Erythroblast (primary cell): ENCODE results near the gene ACBD3.

Source experiments
- DNase-seq, 2 experiments: peaks; one replicate each; lab custom pipeline; 2025; lab: John Stamatoyannopoulos, UW
- GATA1 ChIP-seq: IDR thresholded peaks from 2 replicates; pipeline ENCODE4 v1.6.1; 2011; ENCODE audit warnings: low read depth, mild to moderate bottlenecking, control low read depth, low read length, moderate library complexity
- POLR2A ChIP-seq: IDR thresholded peaks from 2 replicates; pipeline ENCODE4 v1.6.1; 2011; ENCODE audit warnings: mild to moderate bottlenecking, low read length

The ACBD3 gene

GRCh38 chr1:226186124-226187018 lies at the start of gene ACBD3:
Gene ACBD3, minus strand, starts transcription at chr1:226186741. Its CDS starts 66 bp downstream, at chr1:226186675.
- TF ChIP-seq POLR2A (peak; percentile 86), GATA1 (no peak)
- DNase-seq = peak; percentile 88

- no peak for TF ChIP-seq GATA1
- TF ChIP-seq POLR2A = no peak
- no peak for DNase-seq
Observed at GRCh38 chr1:226233806-226234205, 47.3 kb upstream of the ACBD3 start.

- TF ChIP-seq POLR2A (no peak), GATA1 (no peak)
- DNase-seq = no peak
Observed at GRCh38 chr1:226233293-226233692, 46.8 kb upstream of the ACBD3 start.

- no peak for DNase-seq
- no peak for TF ChIP-seq GATA1
- no peak for TF ChIP-seq POLR2A
Observed at GRCh38 chr1:226226601-226227000, 40.1 kb upstream of the ACBD3 start.

GRCh38 chr1:226223786-226224244 lies 37.3 kb upstream of the ACBD3 start:
- peak; percentile 27 to 28 for DNase-seq
- TF ChIP-seq GATA1 (no peak), POLR2A (no peak)

GRCh38 chr1:226223157-226223785 lies 36.7 kb upstream of the ACBD3 start, which contains the start of gene MIXL1:
Gene MIXL1, plus strand, starts transcription at chr1:226223664. Its CDS starts 18 bp downstream, at chr1:226223682.
- DNase-seq = no peak

GRCh38 chr1:226222686-226223085 lies 36.1 kb upstream of the ACBD3 start:
- DNase-seq = no peak
- TF ChIP-seq GATA1 = no peak
- no peak for TF ChIP-seq POLR2A

More at GRCh38 chr1:226223157-226223785, 36.7 kb upstream of the ACBD3 start, which contains the start of gene MIXL1:
- TF ChIP-seq POLR2A (no peak), GATA1 (no peak)

GRCh38 chr1:226220473-226221189 lies 34.1 kb upstream of the ACBD3 start:
- no peak for DNase-seq
- TF ChIP-seq GATA1 (no peak), POLR2A (no peak)

DNA sequence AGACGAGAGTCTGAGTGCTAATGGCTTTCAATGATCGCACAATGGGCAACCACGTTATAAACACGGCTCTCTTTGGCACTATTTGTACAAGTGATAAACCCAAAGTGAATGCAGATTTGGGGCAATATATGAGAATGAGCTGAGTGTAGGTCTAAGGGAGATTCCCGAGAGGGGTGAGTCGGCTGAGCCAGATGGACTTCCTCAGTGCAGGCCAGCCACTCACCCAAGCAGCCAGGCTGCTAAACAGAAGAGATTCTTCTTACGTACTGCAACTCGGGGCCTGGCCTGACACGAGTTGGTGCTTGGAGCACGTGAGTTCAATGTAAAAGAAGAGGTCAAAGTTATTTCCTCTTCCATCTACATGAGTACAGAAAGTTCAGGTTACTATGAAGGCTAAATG lies 30.7 kb upstream of the ACBD3 start:
- TF ChIP-seq GATA1 (no peak), POLR2A (no peak)
- DNase-seq = no peak

GRCh38 chr1:226216056-226216455 lies 29.5 kb upstream of the ACBD3 start:
- DNase-seq = peak; percentile 17 to 66

DNA sequence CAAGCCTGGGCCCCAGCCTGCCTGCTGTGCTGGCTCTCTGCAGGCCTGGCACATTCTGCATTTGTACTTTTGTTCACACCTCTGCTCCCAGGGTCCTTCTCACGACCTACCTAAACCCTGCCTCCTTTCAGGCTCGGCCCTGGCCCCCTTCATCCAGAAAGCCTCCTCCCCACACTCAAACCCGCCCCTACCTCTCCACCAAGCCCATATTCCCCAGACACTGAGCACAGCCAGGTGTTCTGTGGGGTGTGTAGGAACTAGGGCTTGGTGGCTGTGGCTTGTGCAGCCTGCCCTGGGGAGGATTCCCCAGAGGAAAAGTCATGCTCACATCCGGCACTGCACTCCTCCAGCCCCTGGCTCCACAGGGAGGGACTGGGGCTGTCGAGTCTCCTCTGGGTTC lies 28.7 kb upstream of the ACBD3 start:
- no peak for TF ChIP-seq GATA1
- TF ChIP-seq POLR2A = no peak
- DNase-seq = no peak

More at GRCh38 chr1:226216056-226216455, 29.5 kb upstream of the ACBD3 start:
- TF ChIP-seq POLR2A (no peak), GATA1 (no peak)

DNA sequence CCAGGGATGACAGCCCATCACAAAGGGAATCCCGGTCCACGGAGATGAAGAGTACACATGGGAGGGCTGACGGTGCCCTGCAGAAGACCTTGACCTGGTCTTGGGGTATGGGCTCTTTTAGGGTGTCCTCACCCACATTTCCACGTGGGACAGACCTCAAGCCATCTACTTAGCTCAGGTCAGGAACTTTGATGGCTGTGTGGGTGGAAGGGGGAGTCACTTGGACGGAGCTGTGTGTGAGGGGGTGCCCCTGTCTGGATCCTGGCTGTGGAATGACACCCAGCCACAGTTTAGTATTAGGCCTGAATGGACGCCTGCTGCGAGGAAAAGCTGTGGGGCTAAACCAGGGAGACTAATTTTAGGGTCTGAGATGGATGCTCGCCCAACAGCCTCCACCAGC lies 26.0 kb upstream of the ACBD3 start:
- TF ChIP-seq GATA1 = no peak
- DNase-seq = no peak

DNA sequence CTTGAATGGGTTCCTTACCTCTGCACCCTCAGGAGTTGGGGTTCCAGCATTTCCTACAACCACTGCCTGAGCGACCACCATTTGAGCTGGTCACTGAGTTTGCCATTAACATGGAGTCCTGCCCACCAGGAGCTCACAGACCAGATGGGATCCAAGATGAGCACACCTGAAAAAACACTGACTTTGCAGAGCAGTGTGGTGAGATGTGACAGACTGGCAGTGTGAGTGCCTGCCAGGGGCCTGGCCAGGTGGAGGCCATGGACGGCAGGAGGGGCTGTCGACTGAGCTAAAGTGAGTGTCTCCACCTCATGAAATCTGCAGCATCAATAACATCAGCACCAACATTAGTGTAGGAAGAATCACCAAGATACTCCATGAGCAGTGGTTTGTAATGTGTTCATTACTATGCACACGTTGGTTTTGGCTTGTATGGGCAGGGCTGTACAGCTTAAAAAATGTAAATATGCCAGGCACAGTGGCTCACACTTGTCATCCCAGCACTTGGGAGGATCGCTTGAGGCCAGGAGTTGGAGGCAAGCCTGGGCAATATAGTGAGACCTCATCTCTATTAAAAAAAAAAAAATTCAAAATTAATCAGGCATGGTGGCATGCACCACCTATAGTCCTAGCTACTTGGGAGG lies 24.8 kb upstream of the ACBD3 start:
- TF ChIP-seq GATA1 (no peak), POLR2A (no peak)
- no peak for DNase-seq
